Measurements from ENCODE around the gene AP1G1.
"Not testable (repeated sequence)": the region's sequence is repeated elsewhere in the genome, so short reads cannot be mapped to it uniquely, and the experiment has no call there.

AP1G1 gene

DNA sequence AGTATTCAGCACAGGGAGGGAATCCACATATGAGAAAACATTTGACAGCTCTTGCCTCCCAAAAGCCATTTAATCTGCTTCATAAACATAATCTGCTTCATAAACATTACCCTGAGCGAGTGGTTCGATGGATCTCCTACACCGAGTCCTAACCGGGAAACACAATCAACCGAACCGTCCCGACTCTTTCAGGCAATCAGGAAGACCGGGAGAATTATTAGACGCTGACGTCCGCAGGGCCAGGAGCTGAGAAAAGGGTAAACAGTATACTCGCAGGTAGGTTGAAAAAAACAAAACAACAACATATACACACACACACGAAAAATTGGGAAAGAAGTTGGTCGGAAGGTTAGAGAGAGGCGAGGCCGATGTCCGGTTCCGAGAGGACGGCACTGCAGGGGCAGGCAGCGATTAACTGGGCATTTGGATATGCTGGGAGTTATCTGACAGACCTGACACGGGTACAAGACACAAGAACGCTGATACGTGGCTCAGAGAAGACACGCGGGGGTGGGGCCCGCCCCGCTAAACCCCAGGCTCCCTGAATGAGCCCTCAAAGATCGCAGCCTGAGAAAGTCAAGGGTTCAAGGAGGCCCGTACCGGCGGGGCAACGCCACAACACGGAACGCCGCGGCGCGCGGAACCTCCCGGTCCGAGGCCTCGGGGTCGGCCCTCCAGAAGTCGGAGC, 585 bp downstream of the AP1G1 start:
- DNase-seq (ENCODE audit: low read depth), result no peak

DNA sequence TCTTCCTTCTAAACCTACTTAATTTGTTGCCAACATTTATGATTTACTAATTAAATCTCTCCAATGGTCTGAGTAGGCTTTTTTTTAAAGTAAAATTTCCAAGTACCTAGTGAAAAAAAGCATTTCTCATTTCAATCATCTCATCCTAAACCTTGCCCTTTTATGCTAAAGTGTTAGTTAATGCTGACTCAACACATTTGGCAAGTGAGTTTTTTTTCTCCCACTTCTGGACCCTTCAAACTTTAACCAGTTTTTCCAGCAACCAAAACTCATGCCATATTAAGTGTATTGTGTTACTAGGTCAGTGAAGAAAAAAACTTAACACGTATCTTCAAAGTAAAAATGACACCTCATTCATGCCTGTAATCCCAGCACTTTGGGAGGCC, 5.3 kb downstream of the AP1G1 start:
- no peak for DNase-seq (ENCODE audit: low read depth)

DNA sequence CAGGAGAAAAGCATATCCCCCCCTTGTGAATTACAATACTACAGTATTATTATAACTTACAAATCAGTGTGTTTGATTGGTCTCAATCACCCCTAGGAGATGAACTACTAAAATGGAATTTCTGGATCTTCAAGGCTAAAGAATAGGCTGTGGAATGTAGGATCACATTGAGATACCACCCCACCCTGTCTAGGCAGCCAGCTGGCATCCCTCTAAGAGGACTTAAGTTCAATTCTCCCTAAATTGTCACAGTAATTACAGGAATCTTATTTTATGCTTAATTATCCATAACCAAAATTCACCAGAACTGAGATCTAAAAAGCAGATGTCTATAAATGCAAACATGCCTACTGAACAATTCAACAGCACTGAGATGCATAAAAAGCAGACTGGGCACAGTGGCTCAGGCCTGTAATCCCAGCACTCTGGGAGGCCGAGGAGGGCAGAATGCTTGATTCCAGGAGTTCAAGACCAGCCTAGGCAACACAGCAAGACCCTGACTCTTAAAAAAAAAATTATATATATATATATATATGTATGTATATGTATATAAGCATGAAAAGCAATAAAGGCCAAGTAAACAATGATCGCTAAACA, 12.0 kb downstream of the AP1G1 start:
- no peak for DNase-seq (ENCODE audit: low read depth)

DNA sequence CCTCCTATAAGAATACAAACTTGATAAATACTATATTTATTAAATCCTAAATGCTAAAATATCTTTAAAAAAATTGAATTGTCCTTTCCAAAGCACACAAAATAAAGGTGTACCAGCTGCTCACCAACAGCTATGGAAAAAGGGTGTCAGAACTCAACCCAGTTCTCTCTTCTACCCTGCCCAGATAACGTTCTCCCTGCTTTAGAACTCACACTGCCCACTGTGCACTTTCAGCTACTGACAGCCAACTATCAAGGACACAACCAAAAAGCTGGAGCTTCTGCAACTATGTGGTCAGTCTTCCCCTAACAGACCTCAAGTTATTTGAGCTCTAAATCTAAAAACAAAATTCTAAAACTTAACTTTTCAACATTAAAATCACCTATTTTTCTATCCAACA, 13.7 kb downstream of the AP1G1 start:
- DNase-seq (ENCODE audit: low read depth), result no peak

DNA sequence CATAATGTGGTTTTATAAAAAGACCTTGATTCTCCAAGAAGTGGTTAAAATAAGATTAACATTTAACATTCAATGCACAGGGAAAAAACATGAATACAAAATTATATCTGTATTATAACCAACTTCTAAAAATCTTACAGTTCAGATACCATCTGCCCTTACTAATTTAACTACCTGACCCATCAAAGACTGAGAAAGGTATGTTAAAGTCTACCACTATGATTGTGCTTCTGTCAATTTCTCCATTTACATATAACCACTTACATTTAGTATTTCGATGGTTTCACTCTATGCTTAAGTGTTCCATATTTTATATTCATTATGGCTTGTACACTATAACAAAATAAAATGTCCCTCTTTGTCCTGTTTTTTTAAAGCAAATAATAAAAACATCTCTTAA, 14.6 kb downstream of the AP1G1 start:
- DNase-seq (ENCODE audit: low read depth), result no peak

DNA sequence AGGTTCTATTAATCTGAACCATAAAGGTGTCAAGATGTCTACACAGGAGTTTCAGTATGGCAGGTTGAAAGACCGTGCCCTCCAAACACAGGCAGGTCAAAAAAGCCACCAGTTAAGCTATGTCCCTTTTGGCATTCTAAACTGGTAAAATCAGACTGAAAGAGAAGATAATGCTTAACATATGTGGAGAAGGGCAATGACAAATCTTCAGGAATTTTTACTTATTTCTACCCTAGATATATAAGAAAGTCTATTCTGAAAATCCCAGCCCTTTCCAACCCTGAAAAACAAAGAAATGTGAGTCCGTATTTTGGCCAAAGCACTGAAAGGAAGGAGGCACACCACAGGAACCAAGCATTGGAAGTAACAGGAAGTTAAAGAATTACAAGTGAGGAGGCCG, 16.5 kb downstream of the AP1G1 start:
- no peak for DNase-seq (ENCODE audit: low read depth)

DNA sequence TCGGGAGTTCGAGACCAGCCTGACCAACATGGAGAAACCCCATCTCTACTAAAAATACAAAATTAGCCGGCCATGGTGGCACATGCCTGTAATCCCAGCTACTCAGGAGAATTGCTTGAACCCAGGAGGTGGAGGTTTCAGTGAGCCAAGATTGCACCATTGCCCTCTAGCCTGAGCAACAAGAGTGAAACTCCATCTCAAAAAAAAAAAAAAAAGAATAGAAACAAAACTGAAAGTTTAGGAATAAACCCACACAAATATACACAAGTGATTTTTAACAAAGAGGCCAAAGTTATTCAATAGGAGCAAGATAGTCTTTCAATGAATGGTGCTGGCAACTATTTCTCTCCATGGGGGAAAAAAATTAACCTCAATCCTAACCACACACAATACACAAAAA, 18.3 kb downstream of the AP1G1 start:
- not testable (repeated sequence) for DNase-seq (ENCODE audit: low read depth)

DNA sequence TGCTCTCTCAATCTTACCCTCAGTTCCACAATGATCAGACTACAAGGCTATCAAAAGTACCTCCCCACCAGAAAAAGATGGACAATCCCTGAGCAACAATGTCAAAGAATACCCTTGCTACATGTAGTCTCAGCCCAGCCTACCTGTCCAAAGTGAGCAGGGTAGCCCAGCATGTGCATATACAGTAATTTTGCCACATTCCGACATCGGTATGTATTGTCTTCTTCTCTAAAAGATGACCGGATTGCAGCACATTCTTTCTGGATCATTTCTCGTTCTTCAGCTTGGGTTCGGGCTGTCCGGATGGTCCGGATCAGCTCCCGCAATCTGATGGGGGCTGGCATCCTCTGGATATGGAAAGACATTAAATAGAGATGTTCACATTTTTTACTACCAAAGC, 19.5 kb downstream of the AP1G1 start:
- DNase-seq (ENCODE audit: low read depth), result no peak

DNA sequence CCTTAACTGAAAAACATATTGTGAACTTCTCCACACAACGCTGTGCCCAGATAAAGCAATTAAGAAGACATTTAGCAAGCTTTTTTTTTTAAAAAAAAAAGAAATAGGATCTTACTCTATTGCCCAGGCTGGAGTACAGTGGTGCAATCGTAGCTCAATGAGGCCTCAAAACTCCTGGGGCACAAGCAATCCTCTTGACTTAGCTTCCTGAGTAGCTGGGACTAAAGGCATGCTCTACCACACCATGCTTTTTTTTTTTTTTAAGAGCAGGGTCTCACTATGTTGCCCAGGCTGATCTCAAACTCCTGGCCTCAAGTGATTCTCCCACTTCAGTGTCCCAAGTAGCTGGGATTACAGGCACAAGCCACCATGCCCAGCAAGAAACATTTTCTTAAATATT, 20.1 kb downstream of the AP1G1 start:
- DNase-seq (ENCODE audit: low read depth), result no peak

DNA sequence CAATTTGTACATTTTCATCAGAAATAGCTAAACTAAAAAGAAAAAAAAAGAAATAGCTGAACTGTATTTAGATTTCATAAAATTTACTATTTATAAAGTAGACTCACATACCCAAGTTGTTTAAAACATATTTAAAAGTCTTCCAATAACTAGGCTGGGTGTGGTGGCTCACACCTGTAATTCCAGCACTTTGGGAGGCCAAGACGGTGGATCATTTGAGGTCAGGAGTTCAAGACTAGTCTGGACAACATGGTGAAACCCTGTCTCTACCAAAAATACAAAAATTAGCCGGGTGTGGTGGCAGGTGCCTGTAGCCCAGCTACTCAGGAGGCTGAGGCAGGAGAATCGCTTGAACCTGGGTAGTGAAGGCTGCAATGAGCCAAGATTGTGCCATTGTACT, 23.5 kb downstream of the AP1G1 start:
- DNase-seq (ENCODE audit: low read depth), result not testable (repeated sequence)

DNA sequence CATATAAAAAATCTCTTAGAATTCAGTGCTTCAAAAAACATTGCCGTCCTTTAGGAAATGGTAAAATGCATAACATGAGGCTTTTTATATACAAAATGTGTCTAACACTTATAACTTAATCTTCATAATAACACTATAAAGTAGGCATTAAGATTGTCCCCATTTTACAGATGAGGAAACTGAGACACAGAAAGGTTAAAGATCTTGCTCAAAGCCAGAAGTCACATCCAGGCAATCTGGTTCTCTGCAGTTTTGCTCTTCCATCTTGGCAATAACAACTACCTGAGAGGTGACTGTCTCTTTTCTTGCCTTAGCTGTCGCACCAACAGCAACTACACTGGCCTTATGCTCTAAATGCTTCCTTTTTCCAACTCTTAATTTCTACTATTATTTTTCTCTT, 24.5 kb downstream of the AP1G1 start:
- no peak for DNase-seq (ENCODE audit: low read depth)

DNA sequence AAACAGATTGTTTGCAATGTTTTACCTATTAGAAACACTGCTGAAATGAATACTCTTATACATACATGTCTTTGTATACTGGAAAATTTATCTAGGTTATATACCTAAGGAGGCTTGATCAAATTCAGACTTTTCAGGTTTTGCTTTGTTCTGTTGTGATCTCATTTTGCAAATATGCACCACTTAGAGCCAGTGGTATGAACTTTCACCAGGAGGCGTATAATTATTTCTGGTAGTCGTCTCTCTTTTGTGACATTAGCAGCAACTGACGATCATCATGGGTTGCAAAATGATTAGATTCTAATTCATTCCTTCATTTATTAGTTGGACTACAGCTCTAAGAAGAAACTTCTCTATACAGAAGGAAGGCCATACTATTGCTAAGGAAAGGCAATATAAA, 26.9 kb downstream of the AP1G1 start:
- DNase-seq (ENCODE audit: low read depth), result no peak

DNA sequence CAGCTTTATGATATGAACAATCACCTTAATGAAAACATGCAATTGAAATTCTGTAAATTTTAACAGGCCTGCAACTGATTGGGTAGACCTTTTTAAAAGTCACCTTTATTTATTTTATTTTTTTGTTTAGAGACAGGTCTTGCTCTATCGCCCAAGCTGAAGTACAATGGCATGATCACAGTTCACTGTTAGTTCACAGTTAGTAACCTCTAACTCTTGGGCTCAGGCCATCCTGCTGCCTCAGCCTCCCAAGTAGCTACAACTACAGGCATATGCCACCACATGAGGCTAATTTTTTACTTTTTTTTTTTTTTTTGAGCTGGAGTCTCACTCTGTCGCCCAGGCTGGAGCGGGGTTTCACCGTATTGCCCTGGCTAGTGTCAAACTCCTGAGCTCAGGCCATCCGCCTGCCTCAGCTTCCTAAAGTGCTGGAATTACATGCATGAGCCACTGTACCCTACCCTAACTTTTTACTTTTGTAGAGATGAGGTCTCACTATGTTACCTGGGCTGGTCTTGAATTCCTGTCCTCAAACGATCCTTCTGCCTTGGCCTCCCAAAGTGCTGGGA, 28.0 kb downstream of the AP1G1 start:
- DNase-seq (ENCODE audit: low read depth), result no peak

DNA sequence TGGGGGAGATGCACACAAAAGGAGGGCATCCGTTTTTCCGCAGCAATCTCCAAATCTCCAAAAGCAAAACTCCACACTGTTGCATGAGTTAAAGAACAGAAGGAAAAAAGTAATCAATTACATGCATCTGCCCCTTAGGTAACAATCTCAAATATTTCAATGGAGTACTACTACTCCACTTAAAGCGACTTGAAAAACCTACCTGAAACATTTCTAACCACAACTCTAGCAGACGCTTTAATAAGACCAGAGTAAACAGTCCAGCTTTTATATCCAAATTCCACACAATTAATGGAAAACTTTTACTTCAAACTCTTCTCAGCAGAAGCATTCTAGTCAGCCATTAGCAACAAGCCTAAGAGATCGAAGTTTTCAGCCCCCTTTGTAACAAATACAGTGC, 29.9 kb downstream of the AP1G1 start:
- DNase-seq (ENCODE audit: low read depth), result no peak

DNA sequence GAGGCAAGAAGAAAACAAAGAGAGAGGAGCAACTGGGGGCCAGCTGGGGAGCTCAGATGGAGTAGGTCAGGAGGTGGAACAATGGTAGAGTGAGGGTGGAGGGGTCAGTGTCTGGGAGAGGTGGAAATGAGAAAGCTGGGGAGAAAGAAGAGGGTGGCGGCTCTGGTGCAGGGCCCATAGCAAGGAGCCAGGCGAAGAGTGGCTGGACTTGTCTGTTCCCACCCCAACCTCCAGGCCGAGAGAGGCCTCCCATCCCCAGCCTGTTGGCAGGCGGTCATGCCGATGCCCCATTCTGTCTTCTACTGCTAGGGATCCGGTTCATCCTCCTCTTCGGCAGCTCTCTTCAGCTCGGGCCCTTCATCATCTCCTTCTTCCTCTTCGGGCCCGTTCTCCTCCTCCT, 31.3 kb downstream of the AP1G1 start:
- no peak for DNase-seq (ENCODE audit: low read depth)

DNA sequence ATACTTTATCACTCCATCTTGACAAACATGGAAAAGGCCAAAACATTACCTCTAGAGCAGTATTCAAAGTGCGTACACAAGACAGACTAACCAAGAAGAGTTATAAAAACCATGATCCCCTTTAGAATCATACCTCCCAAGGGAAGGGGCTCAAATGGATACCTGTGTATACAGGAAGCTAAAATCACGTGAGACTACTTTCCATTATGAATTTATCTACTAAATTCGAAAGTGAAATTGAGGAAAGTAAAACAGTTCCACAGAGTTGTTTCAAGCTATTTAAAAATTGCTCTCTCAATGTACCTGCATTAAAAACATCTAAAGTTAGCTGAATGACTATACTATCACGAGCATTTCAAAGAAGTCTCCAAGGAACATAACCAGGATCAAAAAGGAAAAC, 32.7 kb downstream of the AP1G1 start:
- no peak for DNase-seq (ENCODE audit: low read depth)

DNA sequence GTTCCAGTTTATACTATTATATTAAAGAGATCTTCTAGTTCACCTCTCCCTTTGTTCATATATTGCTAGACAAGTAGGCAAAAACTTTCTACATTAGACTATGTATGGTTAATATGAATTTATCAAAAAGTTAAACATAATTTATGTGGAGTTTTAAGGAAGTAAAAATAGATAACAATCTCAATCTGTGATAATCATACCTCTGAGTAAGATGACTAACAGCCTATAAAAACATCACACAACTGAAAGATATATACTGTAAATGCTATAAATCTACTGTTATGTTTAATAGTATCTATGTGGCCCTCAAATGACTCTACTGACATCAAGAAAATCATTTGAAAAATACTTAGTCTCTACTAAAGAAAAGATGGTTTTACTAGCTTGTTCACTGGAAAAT, 37.1 kb downstream of the AP1G1 start:
- DNase-seq (ENCODE audit: low read depth), result no peak

DNA sequence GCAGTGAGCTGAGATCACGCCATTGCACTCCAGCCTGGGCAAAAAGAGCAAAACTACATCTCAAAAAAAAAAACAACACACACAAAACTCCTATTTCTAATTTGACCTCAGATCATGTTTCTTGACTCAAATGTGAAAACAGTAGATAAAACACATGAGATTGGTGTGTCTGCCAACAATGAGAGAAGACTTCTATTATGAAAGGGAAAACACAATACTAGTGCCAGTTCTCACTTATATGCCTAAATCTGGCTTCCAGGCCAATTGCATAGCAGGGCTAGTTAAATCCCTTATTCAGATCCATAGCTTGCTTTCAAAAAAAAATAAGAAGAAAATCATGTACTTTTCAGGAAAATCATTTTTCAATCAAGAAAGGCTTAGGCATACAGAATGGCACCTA, 39.4 kb downstream of the AP1G1 start:
- no peak for DNase-seq (ENCODE audit: low read depth)

DNA sequence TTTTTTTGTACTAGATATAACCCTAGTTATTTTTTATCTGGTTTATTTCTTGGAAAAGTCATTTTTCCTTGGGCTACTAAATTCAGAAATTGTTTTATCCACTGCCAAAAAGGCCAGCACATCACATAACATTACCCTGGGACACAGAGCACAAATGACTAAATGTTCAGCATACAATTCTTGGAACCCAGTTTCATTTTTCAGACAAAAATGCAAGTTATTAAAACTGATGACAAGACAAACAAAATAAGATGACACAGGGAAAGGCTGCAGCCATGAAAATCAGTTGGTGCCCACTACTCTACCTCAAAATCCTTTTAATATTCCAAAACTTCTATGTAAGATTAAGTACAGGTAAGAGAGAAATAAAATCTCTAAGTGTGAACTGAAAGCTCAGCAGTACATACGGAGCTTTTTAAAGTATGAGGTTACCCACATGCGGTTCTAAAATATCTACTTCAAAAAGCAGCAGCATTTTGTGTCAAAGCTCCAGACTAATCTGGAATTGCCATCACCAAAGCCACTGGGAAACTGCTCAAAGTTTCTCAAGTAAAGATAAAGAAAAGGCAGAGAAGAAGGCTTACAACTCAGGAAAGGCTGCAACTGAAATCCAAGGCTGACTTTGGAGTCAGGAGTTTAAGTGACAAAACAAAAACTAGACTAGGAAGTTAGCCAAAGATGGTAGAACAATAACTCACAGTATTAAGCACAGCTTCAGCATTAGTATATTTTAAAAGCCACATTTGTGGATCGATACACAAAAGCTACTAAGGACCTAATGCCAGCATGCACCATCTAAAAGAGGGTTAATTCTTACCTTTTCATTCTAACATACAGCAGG, 41.4 kb downstream of the AP1G1 start:
- no peak for DNase-seq (ENCODE audit: low read depth)

DNA sequence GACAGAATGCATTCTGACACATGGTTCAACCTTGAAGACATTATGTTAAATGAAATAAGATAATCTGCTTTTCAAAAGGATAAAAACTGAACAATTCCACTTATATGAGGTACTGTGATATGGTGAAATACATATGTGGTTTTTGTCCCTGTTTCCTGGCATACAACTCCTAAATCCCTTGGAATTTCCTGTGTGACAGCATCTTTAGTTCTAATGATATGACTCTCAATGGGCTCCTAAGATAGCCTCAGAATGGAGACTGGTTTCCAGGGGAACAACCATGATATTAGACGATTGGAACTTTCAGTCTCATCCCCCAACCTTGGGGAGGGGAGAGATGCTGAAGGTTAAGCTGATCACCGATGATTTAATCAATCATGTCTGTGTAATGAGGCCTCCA, 46.4 kb downstream of the AP1G1 start:
- DNase-seq (ENCODE audit: low read depth), result no peak

DNA sequence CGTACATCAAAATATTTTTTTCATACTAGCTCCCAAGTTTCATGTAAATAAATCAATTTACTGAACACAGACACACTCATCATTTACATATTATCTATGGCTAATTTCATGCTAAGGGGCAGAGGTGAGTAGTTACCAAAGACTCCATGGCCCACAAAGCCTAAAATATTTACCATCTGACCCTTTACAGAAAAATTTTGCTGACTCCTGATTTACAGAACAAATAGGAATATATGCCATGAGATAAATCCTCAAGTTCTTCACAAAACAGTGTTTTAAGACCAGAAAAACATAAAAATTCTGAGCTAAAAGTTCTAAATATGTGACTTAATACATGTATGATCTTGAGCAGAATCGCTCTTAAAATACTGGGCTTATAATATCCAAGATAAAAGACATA, 47.5 kb downstream of the AP1G1 start:
- DNase-seq (ENCODE audit: low read depth), result no peak

DNA sequence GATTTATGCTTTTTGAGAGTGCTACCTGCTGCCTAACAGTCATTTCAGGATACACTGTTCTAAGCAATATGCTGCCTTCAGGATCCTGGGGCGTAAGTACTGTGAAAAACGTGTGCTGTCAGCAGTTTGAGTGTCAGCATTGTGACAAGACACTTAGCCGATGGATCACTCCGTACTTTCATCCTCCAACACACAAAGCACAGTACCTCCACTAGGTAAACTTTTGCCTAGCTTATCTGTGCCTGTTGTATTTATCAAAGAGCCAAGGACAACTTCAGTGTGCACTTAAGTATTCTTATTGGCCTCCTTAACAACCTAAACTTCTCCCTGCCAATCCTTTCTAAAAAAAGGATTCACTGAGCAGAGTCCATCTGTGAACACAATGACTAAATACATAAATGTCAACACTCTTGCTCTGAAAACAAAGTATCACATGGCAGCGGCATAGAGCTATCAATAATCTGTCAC, 50.3 kb downstream of the AP1G1 start:
- no peak for DNase-seq (ENCODE audit: low read depth)

DNA sequence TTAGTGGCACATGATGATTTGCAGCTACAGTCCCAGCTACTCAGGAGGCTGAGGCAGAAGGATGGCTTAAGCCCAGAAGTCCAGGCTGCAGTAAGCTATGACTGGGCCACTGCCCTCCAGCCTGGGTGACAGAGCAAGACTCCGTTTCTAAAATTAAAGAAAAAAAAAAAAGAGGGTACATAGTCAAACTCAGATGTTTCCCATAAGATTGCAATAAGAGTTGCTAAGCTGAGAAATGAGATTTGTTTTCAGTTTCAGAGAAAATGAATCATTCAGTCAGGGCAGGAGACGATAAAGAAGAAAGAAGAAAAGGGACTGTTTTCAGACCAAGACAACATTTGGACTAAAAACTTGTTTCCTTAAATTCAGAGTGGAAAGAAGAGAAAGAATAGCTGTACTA, 54.0 kb downstream of the AP1G1 start:
- no peak for DNase-seq (ENCODE audit: low read depth)
